ENCODE measurements around the gene TMEM270.

DNA sequence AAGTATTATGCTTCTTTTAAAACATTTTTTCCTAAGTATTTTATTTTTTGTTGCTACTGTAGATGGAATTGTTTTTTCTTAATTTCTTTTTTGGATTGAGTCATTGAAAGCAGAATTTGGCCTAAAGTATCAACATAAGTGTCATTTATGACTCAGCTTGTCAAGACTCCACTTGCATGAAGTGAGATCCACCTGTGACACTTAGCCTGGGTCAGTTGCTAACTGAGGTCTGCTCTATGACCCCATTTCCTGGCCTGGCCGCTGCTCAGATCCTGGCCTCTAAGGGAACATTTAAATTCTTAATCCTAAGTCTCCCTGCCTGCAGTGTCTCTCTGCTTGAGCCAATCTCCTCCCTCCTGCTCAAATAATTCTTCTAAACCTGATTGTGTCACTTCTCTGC lies 35.5 kb downstream of the TMEM270 start:
- TF ChIP-seq, protein P1, sequence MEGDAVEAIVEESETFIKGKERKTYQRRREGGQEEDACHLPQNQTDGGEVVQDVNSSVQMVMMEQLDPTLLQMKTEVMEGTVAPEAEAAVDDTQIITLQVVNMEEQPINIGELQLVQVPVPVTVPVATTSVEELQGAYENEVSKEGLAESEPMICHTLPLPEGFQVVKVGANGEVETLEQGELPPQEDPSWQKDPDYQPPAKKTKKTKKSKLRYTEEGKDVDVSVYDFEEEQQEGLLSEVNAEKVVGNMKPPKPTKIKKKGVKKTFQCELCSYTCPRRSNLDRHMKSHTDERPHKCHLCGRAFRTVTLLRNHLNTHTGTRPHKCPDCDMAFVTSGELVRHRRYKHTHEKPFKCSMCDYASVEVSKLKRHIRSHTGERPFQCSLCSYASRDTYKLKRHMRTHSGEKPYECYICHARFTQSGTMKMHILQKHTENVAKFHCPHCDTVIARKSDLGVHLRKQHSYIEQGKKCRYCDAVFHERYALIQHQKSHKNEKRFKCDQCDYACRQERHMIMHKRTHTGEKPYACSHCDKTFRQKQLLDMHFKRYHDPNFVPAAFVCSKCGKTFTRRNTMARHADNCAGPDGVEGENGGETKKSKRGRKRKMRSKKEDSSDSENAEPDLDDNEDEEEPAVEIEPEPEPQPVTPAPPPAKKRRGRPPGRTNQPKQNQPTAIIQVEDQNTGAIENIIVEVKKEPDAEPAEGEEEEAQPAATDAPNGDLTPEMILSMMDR (IDR thresholded peaks at IDR 0.05): no peak
- TF ChIP-seq POLR2AphosphoS5 (IDR thresholded peaks at IDR 0.05; ENCODE audit: low read depth, low read length): no peak
- TF ChIP-seq, protein P2, sequence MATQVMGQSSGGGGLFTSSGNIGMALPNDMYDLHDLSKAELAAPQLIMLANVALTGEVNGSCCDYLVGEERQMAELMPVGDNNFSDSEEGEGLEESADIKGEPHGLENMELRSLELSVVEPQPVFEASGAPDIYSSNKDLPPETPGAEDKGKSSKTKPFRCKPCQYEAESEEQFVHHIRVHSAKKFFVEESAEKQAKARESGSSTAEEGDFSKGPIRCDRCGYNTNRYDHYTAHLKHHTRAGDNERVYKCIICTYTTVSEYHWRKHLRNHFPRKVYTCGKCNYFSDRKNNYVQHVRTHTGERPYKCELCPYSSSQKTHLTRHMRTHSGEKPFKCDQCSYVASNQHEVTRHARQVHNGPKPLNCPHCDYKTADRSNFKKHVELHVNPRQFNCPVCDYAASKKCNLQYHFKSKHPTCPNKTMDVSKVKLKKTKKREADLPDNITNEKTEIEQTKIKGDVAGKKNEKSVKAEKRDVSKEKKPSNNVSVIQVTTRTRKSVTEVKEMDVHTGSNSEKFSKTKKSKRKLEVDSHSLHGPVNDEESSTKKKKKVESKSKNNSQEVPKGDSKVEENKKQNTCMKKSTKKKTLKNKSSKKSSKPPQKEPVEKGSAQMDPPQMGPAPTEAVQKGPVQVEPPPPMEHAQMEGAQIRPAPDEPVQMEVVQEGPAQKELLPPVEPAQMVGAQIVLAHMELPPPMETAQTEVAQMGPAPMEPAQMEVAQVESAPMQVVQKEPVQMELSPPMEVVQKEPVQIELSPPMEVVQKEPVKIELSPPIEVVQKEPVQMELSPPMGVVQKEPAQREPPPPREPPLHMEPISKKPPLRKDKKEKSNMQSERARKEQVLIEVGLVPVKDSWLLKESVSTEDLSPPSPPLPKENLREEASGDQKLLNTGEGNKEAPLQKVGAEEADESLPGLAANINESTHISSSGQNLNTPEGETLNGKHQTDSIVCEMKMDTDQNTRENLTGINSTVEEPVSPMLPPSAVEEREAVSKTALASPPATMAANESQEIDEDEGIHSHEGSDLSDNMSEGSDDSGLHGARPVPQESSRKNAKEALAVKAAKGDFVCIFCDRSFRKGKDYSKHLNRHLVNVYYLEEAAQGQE (IDR thresholded peaks at IDR 0.05; ENCODE audit: insufficient read depth in 1 of 2, low read depth in 2 of 2, low read length in 1 of 2): no peak
- TF ChIP-seq SIN3A (IDR thresholded peaks at IDR 0.05; ENCODE audit: borderline replicate concordance, insufficient read depth, low read depth, low read length): no peak
- no peak for TF ChIP-seq TCF7L2 (IDR thresholded peaks at IDR 0.05; ENCODE audit: low read depth, low read length)

Measured in Panc1 (cell line).